Measurements from ENCODE around the gene GJB4.

GRCh38 chr1:34739613-34740012 lies 19.9 kb upstream of the GJB4 start:
- TF ChIP-seq, protein P1, sequence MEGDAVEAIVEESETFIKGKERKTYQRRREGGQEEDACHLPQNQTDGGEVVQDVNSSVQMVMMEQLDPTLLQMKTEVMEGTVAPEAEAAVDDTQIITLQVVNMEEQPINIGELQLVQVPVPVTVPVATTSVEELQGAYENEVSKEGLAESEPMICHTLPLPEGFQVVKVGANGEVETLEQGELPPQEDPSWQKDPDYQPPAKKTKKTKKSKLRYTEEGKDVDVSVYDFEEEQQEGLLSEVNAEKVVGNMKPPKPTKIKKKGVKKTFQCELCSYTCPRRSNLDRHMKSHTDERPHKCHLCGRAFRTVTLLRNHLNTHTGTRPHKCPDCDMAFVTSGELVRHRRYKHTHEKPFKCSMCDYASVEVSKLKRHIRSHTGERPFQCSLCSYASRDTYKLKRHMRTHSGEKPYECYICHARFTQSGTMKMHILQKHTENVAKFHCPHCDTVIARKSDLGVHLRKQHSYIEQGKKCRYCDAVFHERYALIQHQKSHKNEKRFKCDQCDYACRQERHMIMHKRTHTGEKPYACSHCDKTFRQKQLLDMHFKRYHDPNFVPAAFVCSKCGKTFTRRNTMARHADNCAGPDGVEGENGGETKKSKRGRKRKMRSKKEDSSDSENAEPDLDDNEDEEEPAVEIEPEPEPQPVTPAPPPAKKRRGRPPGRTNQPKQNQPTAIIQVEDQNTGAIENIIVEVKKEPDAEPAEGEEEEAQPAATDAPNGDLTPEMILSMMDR (IDR thresholded peaks at IDR 0.05; ENCODE audit: low read depth, low read length): no peak
- TF ChIP-seq MYC (IDR thresholded peaks at IDR 0.05; ENCODE audit: low read depth, low read length) (no peak), POLR2A (IDR thresholded peaks at IDR 0.05; ENCODE audit: extremely low read depth, insufficient read length) (no peak)

All from NB4 (cell line).